Measurements from ENCODE around the gene SMARCD2.
"Not testable (repeated sequence)": the region's sequence is repeated elsewhere in the genome, so short reads cannot be mapped to it uniquely, and the experiment has no call there.

SMARCD2 gene

DNA sequence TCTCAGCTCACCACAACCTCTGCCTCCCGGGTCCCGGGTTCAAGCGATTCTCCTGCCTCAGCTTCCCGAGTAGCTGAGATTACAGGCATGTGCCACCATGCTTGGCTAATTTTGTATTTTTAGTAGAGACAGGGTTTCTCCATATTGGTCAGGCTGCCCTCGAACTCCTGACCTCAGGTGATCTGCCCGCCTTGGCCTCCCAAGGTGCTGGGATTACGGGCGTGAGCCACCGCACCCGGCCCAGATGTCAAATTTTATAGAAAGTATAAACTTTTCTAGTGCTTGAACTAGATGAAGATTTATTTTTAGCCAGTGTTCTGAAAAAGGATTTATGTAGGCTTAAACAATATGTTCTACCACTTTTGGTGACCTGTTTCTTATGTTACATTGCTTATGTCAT lies 46.1 kb downstream of the SMARCD2 start:
- not testable (repeated sequence) for H3K9me3 ChIP-seq (ENCODE audit: control insufficient read depth, insufficient read depth, low read length); H3K4me1 ChIP-seq (ENCODE audit: control insufficient read depth, insufficient read depth, low read length); H3K27me3 ChIP-seq (ENCODE audit: control insufficient read depth, insufficient read depth, low read length); H3K27ac ChIP-seq (ENCODE audit: low read depth, low read length); H3K4me3 ChIP-seq (ENCODE audit: low read depth, low read length); H3K9ac ChIP-seq (ENCODE audit: low read depth, low read length)
- H3K36me3 ChIP-seq (ENCODE audit: control insufficient read depth, insufficient read depth, low read length): peaks cover 99% of the 10 kb centered on the region

DNA sequence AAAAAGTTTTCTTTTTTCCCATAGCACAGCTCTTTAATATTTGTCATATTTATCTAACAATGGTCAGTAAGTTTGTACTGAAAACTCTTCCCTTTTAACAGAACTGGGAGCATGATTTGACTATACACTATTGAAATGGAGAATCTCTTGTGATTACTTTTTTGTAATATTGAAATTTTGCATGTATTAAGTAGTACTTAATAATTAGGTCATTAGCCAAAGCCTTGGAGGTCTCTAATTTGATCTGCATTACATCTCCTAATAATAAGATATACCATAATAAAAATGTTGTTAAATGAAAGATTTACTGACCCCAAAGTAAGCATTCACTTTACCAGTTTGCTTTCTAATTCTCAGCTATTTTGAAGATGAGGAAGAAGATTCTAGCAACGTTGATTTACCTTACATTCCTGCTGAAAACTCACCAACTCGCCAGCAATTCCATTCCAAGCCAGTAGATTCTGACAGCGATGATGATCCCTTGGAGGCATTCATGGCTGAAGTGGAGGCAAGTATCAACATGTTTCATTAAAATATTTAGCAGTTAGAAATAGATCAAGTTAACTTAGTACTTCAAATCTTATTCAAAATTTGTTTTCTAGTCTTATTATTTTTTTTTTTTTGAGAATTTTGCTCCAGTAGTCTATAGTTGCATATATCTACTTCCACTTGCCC lies 50.3 kb downstream of the SMARCD2 start:
- Histone ChIP-seq H3K27ac (ENCODE audit: low read depth, low read length) (no peak overlapping the region), H3K27me3 (ENCODE audit: control insufficient read depth, insufficient read depth, low read length) (no peaks in the 10 kb centered on the region), H3K36me3 (ENCODE audit: control insufficient read depth, insufficient read depth, low read length) (peaks cover 97% of the 10 kb centered on the region)

DNA sequence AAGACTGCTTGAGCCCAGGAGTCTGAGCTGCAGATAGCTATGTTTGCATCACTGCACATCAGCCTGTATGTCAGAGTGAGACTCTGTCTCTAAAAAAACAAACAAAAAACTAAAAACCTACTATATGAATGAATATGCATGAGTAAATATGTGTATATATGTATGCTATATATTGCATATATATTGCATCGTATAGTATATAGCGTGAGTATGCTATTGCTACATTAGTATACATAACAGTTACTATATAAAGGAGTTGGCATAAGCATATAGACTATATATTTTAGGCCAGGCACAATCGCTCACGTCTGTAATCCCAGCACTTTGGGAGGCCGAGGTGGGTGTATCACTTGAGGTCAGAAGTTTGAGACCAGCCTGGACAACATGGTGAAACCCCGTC lies 52.4 kb downstream of the SMARCD2 start:
- no peaks in the 10 kb centered on the region for H3K9me3 ChIP-seq (ENCODE audit: control insufficient read depth, insufficient read depth, low read length)
- peaks cover 93% of the 10 kb centered on the region for H3K36me3 ChIP-seq (ENCODE audit: control insufficient read depth, insufficient read depth, low read length)
- H3K27me3 ChIP-seq (ENCODE audit: control insufficient read depth, insufficient read depth, low read length): no peaks in the 10 kb centered on the region
- no peak overlapping the region for H3K9ac ChIP-seq (ENCODE audit: low read depth, low read length)
- no peak overlapping the region for H3K4me3 ChIP-seq (ENCODE audit: low read depth, low read length)
- no peaks in the 10 kb centered on the region for H3K4me1 ChIP-seq (ENCODE audit: control insufficient read depth, insufficient read depth, low read length)
- H3K27ac ChIP-seq (ENCODE audit: low read depth, low read length): no peak overlapping the region

More for the DNA sequence above, 50.3 kb downstream of the SMARCD2 start:
- no peak overlapping the region for H3K9ac ChIP-seq (ENCODE audit: low read depth, low read length)
- no peak overlapping the region for H3K4me3 ChIP-seq (ENCODE audit: low read depth, low read length)
- H3K4me1 ChIP-seq (ENCODE audit: control insufficient read depth, insufficient read depth, low read length): no peaks in the 10 kb centered on the region
- H3K9me3 ChIP-seq (ENCODE audit: control insufficient read depth, insufficient read depth, low read length): no peaks in the 10 kb centered on the region

DNA sequence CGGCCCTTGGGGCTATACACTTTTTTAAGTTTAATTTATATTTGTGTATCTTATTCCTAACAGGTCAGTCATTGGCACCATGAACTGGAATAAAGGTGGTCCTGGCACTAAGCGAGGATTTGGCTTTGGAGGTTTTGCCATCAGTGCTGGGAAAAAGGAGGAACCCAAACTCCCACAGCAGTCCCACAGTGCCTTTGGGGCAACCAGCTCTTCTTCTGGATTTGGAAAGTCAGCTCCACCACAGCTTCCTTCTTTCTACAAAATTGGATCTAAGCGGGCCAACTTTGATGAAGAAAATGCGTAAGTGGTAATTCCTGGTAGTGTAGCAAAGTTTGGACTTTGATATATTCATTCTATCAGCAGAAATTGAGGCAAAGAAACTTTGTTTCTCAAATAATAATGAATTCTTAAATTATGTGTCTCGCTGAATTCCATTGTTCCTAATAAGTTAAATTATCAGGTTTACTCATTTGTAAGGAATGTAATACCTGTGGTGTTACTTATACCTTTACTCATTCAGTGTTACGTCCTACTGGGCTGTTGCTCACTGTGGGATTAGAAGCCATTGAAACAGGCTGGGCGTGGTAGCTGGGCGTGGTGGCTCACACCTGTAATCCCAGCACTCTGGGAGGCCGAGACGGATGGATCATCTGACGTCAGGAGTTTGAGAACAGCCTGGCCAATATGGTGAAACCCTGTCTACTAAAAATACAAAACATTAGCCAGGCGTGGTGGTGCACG lies 55.3 kb downstream of the SMARCD2 start:
- Histone ChIP-seq H3K4me3 (ENCODE audit: low read depth, low read length) (no peak overlapping the region), H3K27me3 (ENCODE audit: control insufficient read depth, insufficient read depth, low read length) (no peaks in the 10 kb centered on the region), H3K27ac (ENCODE audit: low read depth, low read length) (no peak overlapping the region), H3K9me3 (ENCODE audit: control insufficient read depth, insufficient read depth, low read length) (no peaks in the 10 kb centered on the region), H3K9ac (ENCODE audit: low read depth, low read length) (no peak overlapping the region), H3K4me1 (ENCODE audit: control insufficient read depth, insufficient read depth, low read length) (no peaks in the 10 kb centered on the region), H3K36me3 (ENCODE audit: control insufficient read depth, insufficient read depth, low read length) (peaks cover 91% of the 10 kb centered on the region)

DNA sequence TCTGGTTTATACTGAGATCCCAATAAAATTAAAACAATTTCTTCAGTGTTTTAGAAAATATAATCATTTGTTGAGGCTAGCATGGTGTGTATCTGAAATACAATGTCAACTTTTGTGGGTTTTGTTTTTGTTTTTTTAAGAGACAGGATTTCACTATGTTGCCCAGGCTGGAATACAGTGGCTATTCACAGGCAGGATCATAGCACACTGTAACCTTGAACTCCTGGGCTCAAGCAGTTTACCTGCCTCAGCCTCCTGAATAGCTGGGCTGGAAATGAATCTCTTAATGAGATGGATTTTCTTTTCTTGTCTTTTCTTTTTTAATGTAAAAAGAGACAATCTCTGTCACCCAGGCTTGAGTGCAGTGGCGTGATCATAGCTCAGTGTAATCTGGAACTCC lies 56.4 kb downstream of the SMARCD2 start:
- H3K9ac ChIP-seq (ENCODE audit: low read depth, low read length): no peak overlapping the region
- H3K27me3 ChIP-seq (ENCODE audit: control insufficient read depth, insufficient read depth, low read length): no peaks in the 10 kb centered on the region
- no peaks in the 10 kb centered on the region for H3K9me3 ChIP-seq (ENCODE audit: control insufficient read depth, insufficient read depth, low read length)
- H3K4me3 ChIP-seq (ENCODE audit: low read depth, low read length): no peak overlapping the region
- peaks cover 82% of the 10 kb centered on the region for H3K36me3 ChIP-seq (ENCODE audit: control insufficient read depth, insufficient read depth, low read length)
- H3K4me1 ChIP-seq (ENCODE audit: control insufficient read depth, insufficient read depth, low read length): no peaks in the 10 kb centered on the region
- H3K27ac ChIP-seq (ENCODE audit: low read depth, low read length): no peak overlapping the region

DNA sequence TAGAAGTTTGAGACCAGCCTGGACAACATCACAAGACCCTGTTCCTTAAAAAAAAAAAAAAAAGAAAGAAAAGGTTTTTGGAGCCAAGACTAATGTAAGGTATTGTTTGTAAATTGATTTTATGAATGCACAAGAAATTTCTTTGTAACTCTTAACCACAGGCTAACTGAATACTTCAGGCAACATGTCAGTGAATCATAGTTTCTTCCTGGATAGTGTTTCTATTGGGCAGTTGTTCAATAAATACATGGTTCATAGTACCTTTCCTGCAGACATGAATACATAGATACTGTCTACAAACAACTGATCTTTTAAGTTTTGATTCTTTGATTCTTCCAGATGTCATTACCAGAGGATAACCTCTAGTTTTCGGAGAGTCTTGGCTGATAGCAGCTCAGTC lies 56.9 kb downstream of the SMARCD2 start:
- Histone ChIP-seq H3K9ac (ENCODE audit: low read depth, low read length) (no peak overlapping the region), H3K27ac (ENCODE audit: low read depth, low read length) (no peak overlapping the region), H3K27me3 (ENCODE audit: control insufficient read depth, insufficient read depth, low read length) (no peaks in the 10 kb centered on the region), H3K36me3 (ENCODE audit: control insufficient read depth, insufficient read depth, low read length) (peaks cover 81% of the 10 kb centered on the region), H3K4me1 (ENCODE audit: control insufficient read depth, insufficient read depth, low read length) (no peaks in the 10 kb centered on the region), H3K4me3 (ENCODE audit: low read depth, low read length) (no peak overlapping the region), H3K9me3 (ENCODE audit: control insufficient read depth, insufficient read depth, low read length) (no peaks in the 10 kb centered on the region)

DNA sequence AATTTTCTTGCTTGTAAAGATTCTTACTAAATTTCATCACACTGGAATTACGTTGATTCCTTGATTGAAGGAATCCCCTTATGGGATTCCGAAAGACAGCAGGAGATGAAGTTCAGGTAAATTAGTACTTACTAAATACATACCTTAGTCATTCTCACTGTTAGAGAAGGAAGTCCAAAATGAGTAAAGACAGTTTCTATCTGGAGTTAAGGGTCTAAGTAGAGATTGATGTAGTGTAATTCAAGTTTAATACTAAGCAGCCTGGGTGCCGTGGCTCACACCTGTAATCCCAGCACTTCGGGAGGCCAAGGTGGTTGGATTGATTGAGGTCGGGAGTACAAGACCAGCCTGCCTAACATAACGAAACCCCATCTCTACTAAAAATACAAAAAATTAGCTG lies 59.0 kb downstream of the SMARCD2 start:
- Histone ChIP-seq H3K9me3 (ENCODE audit: control insufficient read depth, insufficient read depth, low read length) (no peaks in the 10 kb centered on the region), H3K27ac (ENCODE audit: low read depth, low read length) (no peak overlapping the region), H3K27me3 (ENCODE audit: control insufficient read depth, insufficient read depth, low read length) (no peaks in the 10 kb centered on the region), H3K36me3 (ENCODE audit: control insufficient read depth, insufficient read depth, low read length) (peaks cover 80% of the 10 kb centered on the region), H3K9ac (ENCODE audit: low read depth, low read length) (no peak overlapping the region), H3K4me3 (ENCODE audit: low read depth, low read length) (no peak overlapping the region), H3K4me1 (ENCODE audit: control insufficient read depth, insufficient read depth, low read length) (no peaks in the 10 kb centered on the region)
